ENCODE measurements around the gene TM9SF4.
A peak's percentile ranks its signal among the peaks of the same experiment; 100 is the strongest.

TM9SF4 gene

DNA sequence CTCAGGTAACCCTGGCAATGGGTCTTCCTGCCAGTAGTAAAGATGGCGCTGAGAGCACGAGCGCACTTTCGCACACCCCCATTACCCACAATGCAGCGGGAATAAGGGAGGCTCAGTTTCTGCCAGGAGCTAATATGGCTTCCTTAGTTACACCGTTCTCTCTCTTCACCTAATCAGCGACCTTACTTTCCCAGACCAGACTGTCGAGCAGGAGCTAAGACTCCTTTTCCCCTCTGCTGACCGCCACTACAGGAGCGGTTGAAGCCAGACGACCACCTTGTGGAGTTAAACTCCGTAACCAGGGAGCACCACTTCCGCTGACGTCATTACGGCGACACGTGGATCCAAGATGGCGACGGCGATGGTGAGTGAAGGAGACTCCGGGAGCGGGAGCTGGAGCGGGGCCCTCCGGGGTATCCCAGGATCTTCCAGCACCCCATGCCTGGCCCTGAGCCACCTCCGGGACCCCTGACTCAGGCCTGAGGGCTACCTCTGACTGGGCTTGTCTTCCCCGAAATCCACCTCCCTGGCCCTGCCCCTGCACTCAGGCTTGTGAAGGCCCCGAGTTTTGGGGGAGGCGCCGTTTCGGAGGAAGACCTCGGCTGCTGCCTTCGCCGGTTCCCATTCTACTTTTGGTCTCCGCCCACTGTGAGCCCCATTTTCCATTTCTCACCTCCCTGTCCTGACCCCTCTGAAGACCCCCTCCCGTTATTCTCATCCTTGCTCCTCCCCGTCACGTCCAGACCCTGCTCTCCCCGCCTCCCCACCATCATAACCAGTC lies at the start of gene TM9SF4:
TM9SF4 (plus strand) TSS at position 323 of the 781 bp plus-strand sequence; CDS start at position 350, 27 bp downstream.
- DNase-seq = peak; percentile 89

GRCh38 chr20:32062776-32063170 lies 46.7 kb upstream of the TM9SF4 start:
- DNase-seq = no peak

GRCh38 chr20:32063695-32064094 lies 45.8 kb upstream of the TM9SF4 start:
- DNase-seq = no peak

GRCh38 chr20:32064667-32065066 lies 44.8 kb upstream of the TM9SF4 start:
- DNase-seq = no peak

GRCh38 chr20:32067234-32067821 lies 42.2 kb upstream of the TM9SF4 start:
- DNase-seq = no peak

DNA sequence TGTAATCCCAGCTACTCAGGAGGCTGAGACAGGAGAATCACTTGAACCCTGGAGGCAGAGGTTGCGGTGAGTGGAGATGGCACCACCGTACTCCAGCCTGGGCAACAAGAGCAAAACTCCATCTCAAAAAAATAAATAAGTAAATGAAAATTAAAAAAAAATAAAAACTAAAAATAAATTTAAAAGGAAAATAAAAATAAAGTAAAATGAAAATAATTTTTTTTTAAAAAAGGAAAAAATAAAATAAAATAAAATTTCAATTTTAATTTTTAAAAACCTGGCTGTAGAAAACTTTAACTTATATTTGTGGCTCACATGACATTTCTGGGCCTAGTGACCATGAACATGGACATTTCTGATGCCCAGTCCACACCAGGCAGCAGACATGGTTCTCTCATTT lies 41.3 kb upstream of the TM9SF4 start:
- DNase-seq = no peak

- DNase-seq = no peak
These were observed 39.8 kb upstream of the TM9SF4 start for GRCh38 chr20:32069711-32070110.

DNA sequence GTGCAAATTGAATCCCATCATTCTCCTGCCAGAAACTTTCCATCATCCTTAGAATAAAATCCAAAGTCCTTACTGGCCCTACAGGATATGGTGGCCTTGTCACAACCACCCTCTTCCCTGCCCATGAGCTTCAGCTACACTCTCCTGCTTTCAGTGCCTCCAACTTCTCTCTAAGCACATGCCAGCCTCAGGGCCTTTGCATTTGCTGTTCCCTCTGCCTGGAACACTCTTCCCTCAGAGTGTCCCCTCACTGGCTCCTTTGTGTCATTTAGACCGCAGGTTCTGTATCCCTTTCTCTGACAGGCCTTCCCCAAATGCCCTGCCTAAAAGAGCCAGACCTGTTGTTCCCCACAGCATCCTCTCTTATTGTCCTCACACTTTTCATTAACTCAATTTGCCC lies 39.2 kb upstream of the TM9SF4 start:
- DNase-seq = no peak

DNA sequence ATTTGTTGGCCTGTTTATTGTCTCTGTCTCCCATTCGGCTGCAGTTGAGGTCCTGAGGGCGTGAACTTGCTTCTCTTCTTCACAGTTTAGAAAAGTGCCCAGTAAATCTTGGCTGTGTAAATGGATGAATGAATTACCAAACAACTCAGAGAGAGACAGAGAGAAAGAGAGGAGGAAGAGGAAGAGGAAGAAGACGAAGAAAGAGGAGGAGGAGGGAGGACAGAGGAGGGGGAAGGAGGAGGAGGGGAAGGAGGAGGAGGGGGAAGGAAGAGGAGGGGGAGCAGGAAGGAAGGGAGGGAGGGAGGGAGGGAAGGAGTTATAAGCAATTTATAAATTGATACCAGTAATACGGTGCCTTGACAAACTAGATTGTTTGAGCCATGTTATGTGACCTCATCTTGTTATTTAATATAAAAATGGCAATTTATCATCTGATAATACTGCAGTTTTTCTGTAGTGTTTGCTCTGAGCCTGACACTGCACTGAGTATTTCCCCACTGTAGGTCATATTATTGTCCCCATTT lies 38.8 kb upstream of the TM9SF4 start:
- DNase-seq = no peak

DNA sequence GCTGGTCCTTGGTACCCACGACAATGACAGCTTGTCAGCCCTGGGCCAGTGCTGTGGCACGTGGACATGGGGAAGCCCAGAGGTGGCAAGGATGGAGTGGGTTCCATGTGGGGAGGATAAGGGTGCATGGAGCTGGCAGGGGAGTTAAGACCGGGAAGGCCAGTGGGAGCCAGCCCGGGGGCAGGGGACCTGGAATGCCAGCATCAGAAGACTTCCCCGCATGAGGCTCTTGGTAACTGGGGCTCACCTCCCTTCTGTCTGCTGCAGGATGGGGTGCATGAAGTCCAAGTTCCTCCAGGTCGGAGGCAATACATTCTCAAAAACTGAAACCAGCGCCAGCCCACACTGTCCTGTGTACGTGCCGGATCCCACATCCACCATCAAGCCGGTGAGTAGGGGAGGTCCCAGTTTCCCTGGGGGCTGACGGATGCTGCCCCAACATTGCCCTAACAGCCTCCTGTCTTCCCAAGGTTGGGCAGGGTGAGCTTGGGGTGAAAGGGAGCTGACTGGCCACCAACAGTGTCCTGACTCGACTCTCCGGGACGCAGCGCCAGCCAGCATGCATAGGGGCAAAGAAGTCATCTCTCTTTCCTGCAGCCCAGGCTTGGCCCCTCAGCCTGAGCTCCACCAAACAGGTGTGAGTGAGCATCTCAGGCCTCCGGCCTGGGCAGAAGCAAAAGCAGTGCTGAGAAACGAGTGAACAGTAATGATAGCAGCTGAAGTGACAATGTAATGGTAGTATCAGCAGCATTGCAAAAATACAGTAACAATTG lies 37.9 kb upstream of the TM9SF4 start:
- DNase-seq = no peak

- no peak for DNase-seq
These were observed 37.3 kb upstream of the TM9SF4 start for GRCh38 chr20:32072168-32072750.

DNA sequence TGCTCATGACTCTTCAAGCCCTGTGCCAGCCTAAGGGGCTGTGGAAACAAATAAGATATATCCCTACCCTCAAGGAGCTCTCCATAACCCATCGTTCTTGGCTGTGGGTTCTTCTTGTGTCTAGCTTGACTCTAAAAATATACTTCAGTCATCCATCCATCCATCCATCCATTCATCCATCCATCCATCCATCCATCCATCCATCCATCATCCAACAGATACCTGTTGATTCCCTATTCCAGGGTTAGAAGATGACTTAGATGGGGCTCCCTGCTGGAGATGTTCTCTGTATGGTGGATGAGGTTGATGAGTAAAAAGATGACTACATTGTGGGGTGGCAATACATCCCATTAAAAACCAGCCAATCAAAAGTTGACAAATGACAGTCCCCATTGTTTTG lies 34.0 kb upstream of the TM9SF4 start:
- no peak for DNase-seq

DNA sequence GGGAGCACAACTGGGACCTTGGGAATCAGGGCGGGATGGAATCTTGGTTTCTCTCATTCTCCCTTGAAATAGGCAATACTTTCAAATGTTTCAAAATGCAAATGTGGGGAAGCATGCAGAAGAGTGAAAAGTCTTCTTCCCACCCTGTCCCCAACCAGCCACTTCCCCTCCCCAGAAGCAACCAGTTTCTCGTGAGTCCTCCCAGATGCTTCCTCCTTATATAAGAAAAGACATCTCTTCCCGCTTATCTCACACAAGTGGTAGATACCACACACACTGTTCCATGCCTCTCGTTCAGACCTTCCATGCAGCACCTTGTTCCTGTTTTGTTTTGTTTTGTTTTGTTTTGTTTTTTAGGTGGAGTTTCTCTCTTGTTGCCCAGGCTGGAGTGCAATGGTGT lies 32.3 kb upstream of the TM9SF4 start:
- DNase-seq = no peak

- no peak for DNase-seq
These were observed 31.2 kb upstream of the TM9SF4 start for GRCh38 chr20:32078322-32078721.

DNA sequence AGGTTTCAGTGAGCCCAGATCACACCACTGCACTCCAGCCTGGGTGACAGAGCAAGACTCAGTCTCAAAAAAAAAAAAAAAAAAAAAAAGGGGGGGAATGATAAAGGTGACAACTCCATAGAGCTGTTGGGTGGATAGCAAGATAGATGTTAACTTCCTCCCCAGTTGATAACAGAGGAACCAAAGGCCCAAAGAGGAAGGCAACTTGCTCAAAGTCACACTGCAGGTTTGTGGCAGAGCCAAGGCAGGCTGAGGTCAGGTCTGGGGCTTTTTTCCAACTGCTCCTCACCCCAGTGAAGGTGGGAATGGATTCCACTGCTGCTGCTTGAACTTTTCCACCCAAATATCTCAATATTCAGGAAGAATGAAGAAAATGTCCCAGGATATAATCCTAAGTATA lies 30.7 kb upstream of the TM9SF4 start:
- DNase-seq = no peak

- DNase-seq = no peak
These were observed 29.8 kb upstream of the TM9SF4 start for GRCh38 chr20:32079655-32080109.

- no peak for DNase-seq
These were observed 28.7 kb upstream of the TM9SF4 start for GRCh38 chr20:32080783-32081182.

GRCh38 chr20:32083469-32083868 lies 26.0 kb upstream of the TM9SF4 start:
- DNase-seq = no peak

GRCh38 chr20:32087070-32087469 lies 22.4 kb upstream of the TM9SF4 start:
- DNase-seq = no peak

- DNase-seq = no peak
These were observed 20.8 kb upstream of the TM9SF4 start for GRCh38 chr20:32088759-32089158.

GRCh38 chr20:32089637-32090362 lies 19.7 kb upstream of the TM9SF4 start:
- DNase-seq = no peak

DNA sequence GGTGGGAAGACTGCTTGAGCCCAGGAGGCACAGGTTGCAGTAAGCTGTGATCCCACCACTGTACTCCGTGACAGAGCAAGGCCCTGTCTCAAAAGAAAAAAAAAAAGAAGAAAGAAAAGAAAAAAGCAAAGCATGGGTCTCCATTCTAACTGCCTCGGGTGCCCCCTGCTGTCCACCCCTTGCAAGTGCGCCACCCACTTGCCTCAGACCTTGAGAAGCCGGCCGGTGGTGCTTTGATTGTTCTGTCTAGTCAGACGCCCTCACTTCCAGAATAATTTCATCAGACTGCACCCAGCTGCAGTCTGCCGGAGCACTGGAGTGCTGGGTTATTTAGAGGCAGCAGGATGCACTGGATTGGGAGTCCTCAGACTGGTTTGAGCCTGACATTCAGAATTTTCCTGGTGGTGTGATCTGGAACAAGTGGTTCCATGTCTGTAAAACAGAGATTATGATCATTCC lies 17.6 kb upstream of the TM9SF4 start:
- peak; percentile 35 for DNase-seq

All from NCI-H510A (cell line).